Activated T-helper 2 cell treated with anti-CD3 and anti-CD28 coated beads, Interferon-gamma antibody, Interleukin-2, Interleukin-4, amounts not matched to agents 10 μg/mL and 5 μg/mL and 100 μg/mL, durations not matched to agents 14 hours and 24 hours and 36 hours (primary cell): ENCODE measurements around the gene NOTCH1. TPM values are rescaled to one million over a fixed set of nuclear protein-coding genes. Genes with fewer than 3 reads are reported as not detected.
"Not testable (repeated sequence)": the region's sequence is repeated elsewhere in the genome, so short reads cannot be mapped to it uniquely, and the experiment has no call there.

ENCODE experiments used
- DNase-seq: peaks from one replicate; pipeline ENCODE4 v3.0.0; 2021; ENCODE audit warnings: low spot score
- H3K27ac Mint-ChIP-seq: one replicate; pipeline ENCODE4 v1.8.0; 2021; ENCODE audit warnings: mixed read lengths
- H3K27me3 Mint-ChIP-seq: one replicate; pipeline ENCODE4 v1.8.0; 2021; ENCODE audit warnings: low read depth, mixed read lengths
- H3K36me3 Mint-ChIP-seq: one replicate; pipeline ENCODE4 v1.8.0; 2021; ENCODE audit warnings: low read depth, mixed read lengths
- H3K4me1 Mint-ChIP-seq: one replicate; pipeline ENCODE4 v1.8.0; 2021; ENCODE audit warnings: low read depth, mixed read lengths
- H3K4me3 Mint-ChIP-seq: one replicate; pipeline ENCODE4 v1.8.0; 2021; ENCODE audit warnings: low read depth, mild to moderate bottlenecking, moderate library complexity, mixed read lengths
- H3K9me3 Mint-ChIP-seq: one replicate; pipeline ENCODE4 v1.8.0; 2021; ENCODE audit warnings: mixed read lengths
- intact Hi-C: fragments of 100-400 bp; cut with micrococcal nuclease; formaldehyde crosslinking; loops from one replicate; pipeline ENCODE4 v1.15.1; 2023
- total RNA-seq: library from RNA; stranded (reverse); gene quantifications from 2 replicates; pipeline ENCODE4 v1.2.3, GENCODE V29; 2022

The NOTCH1 gene
- total RNA-seq, 1 donor from 2014 or later: 81.3 TPM

GRCh38 chr9:136565715-136566552 lies 20.1 kb upstream of the NOTCH1 start:
- H3K9me3 Mint-ChIP-seq: no peaks in the 10 kb centered on the region
- no peaks in the 10 kb centered on the region for H3K27me3 Mint-ChIP-seq
- H3K4me3 Mint-ChIP-seq: no peak overlapping the region
- intact Hi-C loops: no loop called here
- DNase-seq: no peak
- no peak overlapping the region for H3K27ac Mint-ChIP-seq
- no peaks in the 10 kb centered on the region for H3K4me1 Mint-ChIP-seq
- no peaks in the 10 kb centered on the region for H3K36me3 Mint-ChIP-seq

- no peaks in the 10 kb centered on the region for H3K36me3 Mint-ChIP-seq
- H3K4me1 Mint-ChIP-seq: no peaks in the 10 kb centered on the region
- intact Hi-C loops: no loop called here
- H3K27me3 Mint-ChIP-seq: no peaks in the 10 kb centered on the region
- H3K27ac Mint-ChIP-seq: no peak overlapping the region
- H3K4me3 Mint-ChIP-seq: no peak overlapping the region
- peaks cover 4% of the 10 kb centered on the region for H3K9me3 Mint-ChIP-seq
- DNase-seq: no peak
These were observed 19.4 kb upstream of the NOTCH1 start for GRCh38 chr9:136565086-136565714.

GRCh38 chr9:136564379-136564988 lies 18.6 kb upstream of the NOTCH1 start:
- intact Hi-C loops: no loop called here

GRCh38 chr9:136563646-136564325 lies 17.9 kb upstream of the NOTCH1 start:
- Mint-ChIP-seq H3K4me3 (no peak overlapping the region), H3K27me3 (peaks cover 2% of the 10 kb centered on the region), H3K27ac (no peak overlapping the region)

More at GRCh38 chr9:136564379-136564988, 18.6 kb upstream of the NOTCH1 start:
- no peaks in the 10 kb centered on the region for H3K4me1 Mint-ChIP-seq
- peaks cover 8% of the 10 kb centered on the region for H3K9me3 Mint-ChIP-seq
- no peak overlapping the region for H3K27ac Mint-ChIP-seq
- no peak overlapping the region for H3K4me3 Mint-ChIP-seq
- no peak for DNase-seq
- H3K27me3 Mint-ChIP-seq: no peaks in the 10 kb centered on the region
- H3K36me3 Mint-ChIP-seq: no peaks in the 10 kb centered on the region

GRCh38 chr9:136562746-136563495 lies 17.1 kb upstream of the NOTCH1 start:
- H3K27ac Mint-ChIP-seq: no peak overlapping the region
- no peaks in the 10 kb centered on the region for H3K36me3 Mint-ChIP-seq
- no peak for DNase-seq
- H3K4me1 Mint-ChIP-seq: peaks cover 3% of the 10 kb centered on the region
- peaks cover 17% of the 10 kb centered on the region for H3K9me3 Mint-ChIP-seq
- no peak overlapping the region for H3K4me3 Mint-ChIP-seq
- intact Hi-C loops: no loop called here
- H3K27me3 Mint-ChIP-seq: peaks cover 5% of the 10 kb centered on the region

More at GRCh38 chr9:136563646-136564325, 17.9 kb upstream of the NOTCH1 start:
- intact Hi-C loops: no loop called here
- Mint-ChIP-seq H3K36me3 (no peaks in the 10 kb centered on the region), H3K9me3 (peaks cover 13% of the 10 kb centered on the region), H3K4me1 (no peaks in the 10 kb centered on the region)
- no peak for DNase-seq

GRCh38 chr9:136561779-136562178 lies 15.9 kb upstream of the NOTCH1 start:
- no peak for DNase-seq
- H3K4me3 Mint-ChIP-seq: no peak overlapping the region
- peaks cover 17% of the 10 kb centered on the region for H3K9me3 Mint-ChIP-seq
- H3K27me3 Mint-ChIP-seq: peaks cover 5% of the 10 kb centered on the region
- no peak overlapping the region for H3K27ac Mint-ChIP-seq
- intact Hi-C loops: no loop called here
- peaks cover 3% of the 10 kb centered on the region for H3K4me1 Mint-ChIP-seq
- H3K36me3 Mint-ChIP-seq: no peaks in the 10 kb centered on the region

GRCh38 chr9:136560586-136560985 lies 14.7 kb upstream of the NOTCH1 start:
- H3K9me3 Mint-ChIP-seq: peaks cover 17% of the 10 kb centered on the region
- no peaks in the 10 kb centered on the region for H3K36me3 Mint-ChIP-seq
- no peak for DNase-seq
- H3K27ac Mint-ChIP-seq: no peak overlapping the region
- intact Hi-C loops: no loop called here
- peaks cover 5% of the 10 kb centered on the region for H3K27me3 Mint-ChIP-seq
- no peak overlapping the region for H3K4me3 Mint-ChIP-seq
- H3K4me1 Mint-ChIP-seq: peaks cover 3% of the 10 kb centered on the region

GRCh38 chr9:136559371-136559770 lies 13.5 kb upstream of the NOTCH1 start:
- DNase-seq, H3K27ac Mint-ChIP-seq, intact Hi-C loops, H3K4me3 Mint-ChIP-seq, H3K4me1 Mint-ChIP-seq, H3K27me3 Mint-ChIP-seq, H3K36me3 Mint-ChIP-seq: not testable (repeated sequence)
- peaks cover 17% of the 10 kb centered on the region for H3K9me3 Mint-ChIP-seq

GRCh38 chr9:136558846-136559245 lies 13.0 kb upstream of the NOTCH1 start:
- H3K27ac Mint-ChIP-seq, H3K36me3 Mint-ChIP-seq, H3K4me1 Mint-ChIP-seq, H3K4me3 Mint-ChIP-seq, intact Hi-C loops, H3K27me3 Mint-ChIP-seq, DNase-seq: not testable (repeated sequence)
- peaks cover 17% of the 10 kb centered on the region for H3K9me3 Mint-ChIP-seq

GRCh38 chr9:136558373-136558772 lies 12.5 kb upstream of the NOTCH1 start:
- Mint-ChIP-seq H3K9me3 (peaks cover 17% of the 10 kb centered on the region), H3K4me3 (no peak overlapping the region), H3K4me1 (peaks cover 3% of the 10 kb centered on the region), H3K27ac (no peak overlapping the region), H3K36me3 (no peaks in the 10 kb centered on the region), H3K27me3 (peaks cover 5% of the 10 kb centered on the region)
- DNase-seq: no peak
- intact Hi-C loops: no loop called here

GRCh38 chr9:136557036-136557435 lies 11.2 kb upstream of the NOTCH1 start:
- H3K4me3 Mint-ChIP-seq: no peak overlapping the region

GRCh38 chr9:136556166-136556565 lies 10.3 kb upstream of the NOTCH1 start:
- Mint-ChIP-seq H3K9me3 (peaks cover 17% of the 10 kb centered on the region), H3K4me3 (no peak overlapping the region), H3K27me3 (peaks cover 5% of the 10 kb centered on the region), H3K4me1 (peaks cover 15% of the 10 kb centered on the region), H3K27ac (no peak overlapping the region), H3K36me3 (no peaks in the 10 kb centered on the region)
- intact Hi-C loops: no loop called here
- no peak for DNase-seq

More at GRCh38 chr9:136557036-136557435, 11.2 kb upstream of the NOTCH1 start:
- Mint-ChIP-seq H3K4me1 (peaks cover 8% of the 10 kb centered on the region), H3K36me3 (no peaks in the 10 kb centered on the region), H3K27me3 (peaks cover 5% of the 10 kb centered on the region), H3K27ac (no peak overlapping the region), H3K9me3 (peaks cover 17% of the 10 kb centered on the region)
- intact Hi-C loops: no loop called here
- DNase-seq: no peak
